HCT116 (cell line): ENCODE measurements around the gene PGBD5. TPM values are rescaled to one million over a fixed set of nuclear protein-coding genes. Genes with fewer than 3 reads are reported as not detected.

ENCODE experiments used
- ATAC-seq: fragments of 200-7000 bp; cut with Tn5 transposase; 2 replicates; pipeline ENCODE4 v1.9.1; 2020; ENCODE audit warnings: mild to moderate bottlenecking, moderate library complexity
- BruUV-seq: library from RNA; stranded (reverse); fragments of 400-500 nt; replicated peaks from 2 replicates; lab custom pipeline; 2021; lab: Mats Ljungman, UMichigan
- CTCF ChIA-PET: fragments of 300-600 bp; sonication (Branson Sonifier 250); formaldehyde crosslinking; loops from one replicate; lab custom pipeline; 2021; ENCODE audit warnings: antibody characterized with exemption; lab: Charles Lee
- POLR2A ChIA-PET: fragments of 300-600, 350-600 bp; sonication (Branson Sonifier 250); formaldehyde crosslinking; loops from one replicate; lab custom pipeline; 2021; ENCODE audit warnings: antibody characterized with exemption; lab: Charles Lee
- RAD21 ChIA-PET, 2 experiments: fragments of 300-600 bp; sonication (Branson Sonifier 250); formaldehyde crosslinking; loops; one replicate each; lab custom pipeline; 2023; ENCODE audit warnings: low total read pairs in 2 of 2; ENCODE audit not compliant: uncharacterized antibody in 2 of 2, unreplicated experiment in 2 of 2, low non-redundant PET in 1 of 2; lab: Charles Lee
- DNase-seq: peaks from one replicate; pipeline ENCODE4 v3.0.0-alpha.2; 2010; ENCODE audit warnings: low read depth, low spot score
- H2AFZ ChIP-seq: fragments of 200-600 bp; shearing (Covaris generic), sonication (generic); 2 replicates; pipeline ENCODE4 v1.6.1; 2017; ENCODE audit warnings: low read depth, mixed run types, mixed read lengths, antibody characterized with exemption, low read length; ENCODE audit not compliant: poor library complexity, severe bottlenecking
- H3K27ac ChIP-seq: 2 replicates; pipeline ENCODE4 v1.5.1; 2012; ENCODE audit warnings: low read depth, low read length
- H3K27me3 ChIP-seq: fragments of 200-600 bp; sonication (generic); 2 replicates; pipeline ENCODE4 v1.6.1; 2016; ENCODE audit warnings: mixed run types, low read length, mixed read lengths; ENCODE audit not compliant: insufficient read depth
- H3K36me3 ChIP-seq, 2 experiments: fragments of 200-500 bp in 1 of 2; fragments of 200-600 bp in 1 of 2; sonication (Bioruptor generic) in 1 of 2; sonication (generic) in 1 of 2; 2 replicates each; pipeline versions ENCODE4 v1.5.1 to v1.6.1; 2014 to 2016; ENCODE audit warnings: low read length in 2 of 2, inconsistent platforms in 1 of 2, mixed read lengths in 1 of 2, mixed run types in 1 of 2; ENCODE audit not compliant: insufficient read depth in 2 of 2, control insufficient read depth in 1 of 2
- H3K4me1 ChIP-seq, 2 experiments: fragments of 200-600 bp in 1 of 2; sonication (generic) in 1 of 2; 2 replicates each; pipeline versions ENCODE4 v1.5.1 to v1.6.1; 2012 to 2017; ENCODE audit warnings: low read length in 2 of 2, inconsistent platforms in 1 of 2, mild to moderate bottlenecking in 1 of 2, mixed read lengths in 1 of 2, mixed run types in 1 of 2, moderate library complexity in 1 of 2; ENCODE audit not compliant: insufficient read depth in 2 of 2, control insufficient read depth in 1 of 2
- H3K4me2 ChIP-seq: fragments of 200-600 bp; sonication (generic); 2 replicates; pipeline ENCODE4 v1.6.1; 2017; ENCODE audit warnings: mixed run types, low read length, mixed read lengths
- H3K4me3 ChIP-seq, 2 experiments: fragments of 200-600 bp in 1 of 2; sonication (generic) in 1 of 2; replicated peaks in 1 of 2; 2 replicates each; pipeline ENCODE4 v1.5.1; 2011 to 2016; ENCODE audit warnings: low read length in 2 of 2, control low read depth in 1 of 2, low read depth in 1 of 2, mild to moderate bottlenecking in 1 of 2, mixed read lengths in 1 of 2, mixed run types in 1 of 2
- H3K79me2 ChIP-seq: fragments of 200-600 bp; sonication (generic); 2 replicates; pipeline ENCODE4 v1.6.1; 2017; ENCODE audit warnings: mild to moderate bottlenecking, mixed run types, low read length, moderate library complexity, mixed read lengths; ENCODE audit not compliant: insufficient read depth
- H3K9ac ChIP-seq: fragments of 200-600 bp; sonication (generic); 2 replicates; pipeline ENCODE4 v1.6.1; 2016; ENCODE audit warnings: low read length, mixed read lengths
- H3K9me2 ChIP-seq: fragments of 200-600 bp; sonication (generic), shearing (Covaris generic); 2 replicates; pipeline ENCODE4 v1.6.1; 2017; ENCODE audit warnings: mixed run types, mild to moderate bottlenecking, moderate library complexity; ENCODE audit not compliant: insufficient read depth
- H3K9me3 ChIP-seq, 2 experiments: fragments of 200-500 bp in 1 of 2; fragments of 200-600 bp in 1 of 2; sonication (Bioruptor generic) in 1 of 2; sonication (generic) in 1 of 2; 2 replicates each; pipeline ENCODE4 v1.6.1; 2014 to 2017; ENCODE audit warnings: low read length in 2 of 2, mixed read lengths in 2 of 2, inconsistent platforms in 1 of 2, low read depth in 1 of 2, mild to moderate bottlenecking in 1 of 2, mixed run types in 1 of 2, moderate library complexity in 1 of 2; ENCODE audit not compliant: control insufficient read depth in 1 of 2, insufficient read depth in 1 of 2
- H4K20me1 ChIP-seq: fragments of 200-600 bp; sonication (generic), shearing (Covaris generic); 2 replicates; pipeline ENCODE4 v1.6.1; 2017; ENCODE audit warnings: mixed run types, mild to moderate bottlenecking, moderate library complexity; ENCODE audit not compliant: insufficient read depth
- CBX3 ChIP-seq: IDR thresholded peaks from 2 replicates; pipeline ENCODE4 v1.6.1; 2012; ENCODE audit warnings: low read depth
- CEBPB ChIP-seq: IDR thresholded peaks from 2 replicates; pipeline ENCODE4 v1.6.1; 2012; ENCODE audit warnings: low read depth
- ELF1 ChIP-seq: IDR thresholded peaks from 2 replicates; pipeline ENCODE4 v1.6.1; 2012; ENCODE audit warnings: low read depth, borderline replicate concordance
- EZH2 ChIP-seq: fragments of 200-600 bp; sonication (generic); IDR thresholded peaks from 2 replicates; pipeline ENCODE4 v1.6.1; 2017; ENCODE audit warnings: antibody characterized with exemption, mixed run types
- EZH2phosphoT487 ChIP-seq: fragments of 200-600 bp; IDR thresholded peaks from 2 replicates; pipeline ENCODE4 v1.6.1; 2018; ENCODE audit warnings: antibody characterized with exemption, borderline replicate concordance
- FOSL1 ChIP-seq: IDR thresholded peaks from 2 replicates; pipeline ENCODE4 v1.6.1; 2012; ENCODE audit warnings: low read depth
- JUND ChIP-seq: IDR thresholded peaks from 2 replicates; pipeline ENCODE4 v1.6.1; 2012
- MAX ChIP-seq: IDR thresholded peaks from 2 replicates; pipeline ENCODE4 v1.6.1; 2012
- POLR2A ChIP-seq: IDR thresholded peaks from 2 replicates; pipeline ENCODE4 v1.7.0; 2011; ENCODE audit warnings: borderline replicate concordance; ENCODE audit not compliant: insufficient read depth, insufficient read length; ENCODE audit errors: extremely low read depth
- POLR2AphosphoS5 ChIP-seq: IDR thresholded peaks from 2 replicates; pipeline ENCODE4 v1.6.1; 2011; ENCODE audit warnings: mild to moderate bottlenecking, low read depth, low read length, moderate library complexity
- RAD21 ChIP-seq: IDR thresholded peaks from 2 replicates; pipeline ENCODE4 v1.6.1; 2012; ENCODE audit warnings: low read depth, mild to moderate bottlenecking
- REST ChIP-seq: IDR thresholded peaks from 2 replicates; pipeline ENCODE4 v1.6.1; 2012; ENCODE audit warnings: low read depth
- SIN3A ChIP-seq: IDR thresholded peaks from 2 replicates; pipeline ENCODE4 v1.6.1; 2012; ENCODE audit warnings: low read depth
- SP1 ChIP-seq: IDR thresholded peaks from 2 replicates; pipeline ENCODE4 v1.6.1; 2012; ENCODE audit warnings: low read depth
- TCF7L2 ChIP-seq: IDR thresholded peaks from 2 replicates; pipeline ENCODE4 v1.7.0; 2011; ENCODE audit warnings: borderline replicate concordance, inconsistent platforms; ENCODE audit not compliant: insufficient read depth, insufficient read length; ENCODE audit errors: extremely low read depth
- ZBTB33 ChIP-seq: IDR thresholded peaks from 2 replicates; pipeline ENCODE4 v1.6.1; 2011; ENCODE audit warnings: mild to moderate bottlenecking, low read length, moderate library complexity; ENCODE audit not compliant: insufficient replicate concordance; ENCODE audit errors: extremely low read depth
- ZFX ChIP-seq: fragments of 450-650 bp; IDR thresholded peaks from 2 replicates; pipeline ENCODE4 v1.6.1; 2017
- intact Hi-C: fragments of 100-400 bp; cut with micrococcal nuclease; formaldehyde crosslinking; loops from 2 replicates; pipeline ENCODE4 v1.10.0; 2022
- total RNA-seq: library from RNA; stranded (reverse); gene quantifications from one replicate; pipeline ENCODE4 v1.2.1, GENCODE V29; 2021; ENCODE audit not compliant: unreplicated experiment

The PGBD5 gene
- total RNA-seq, 1 experiment from 2014 or later: 0.27 TPM

- CTCF ChIA-PET: no interaction called here
- no peak for ATAC-seq
- RAD21 ChIA-PET: no interaction called here
- no peak for DNase-seq
- no peak overlapping the region for H3K4me3 ChIP-seq
- BruUV-seq: no TSS peak
- H4K20me1 ChIP-seq: no peaks in the 10 kb centered on the region
- no peaks in the 10 kb centered on the region for H3K4me1 ChIP-seq
- no peak overlapping the region for H3K4me2 ChIP-seq
- no peak overlapping the region for H3K9ac ChIP-seq
- H3K9me2 ChIP-seq: no peaks in the 10 kb centered on the region
- H3K36me3 ChIP-seq: no peaks in the 10 kb centered on the region
- no peaks in the 10 kb centered on the region for H3K79me2 ChIP-seq
- intact Hi-C loops: no loop called here
- H3K27ac ChIP-seq: no peak overlapping the region
- H2AFZ ChIP-seq: no peak overlapping the region
- H3K27me3 ChIP-seq: no peaks in the 10 kb centered on the region; the same call in 1 of the 2 replicates
- POLR2A ChIA-PET: no interaction called here
- TF ChIP-seq POLR2A: no peak
- TF ChIP-seq JUND: no peak
- no peak for TF ChIP-seq RAD21
- H3K9me3 ChIP-seq: no peaks in the 10 kb centered on the region
Measured at GRCh38 chr1:230394134-230394533, 32.0 kb downstream of the PGBD5 start.

- no peaks in the 10 kb centered on the region for H3K4me1 ChIP-seq
- BruUV-seq: no TSS peak
- H3K9ac ChIP-seq: no peak overlapping the region
- no peak overlapping the region for H3K4me3 ChIP-seq
- H2AFZ ChIP-seq: no peak overlapping the region
- intact Hi-C loops: no loop called here
- no peaks in the 10 kb centered on the region for H4K20me1 ChIP-seq
- ChIA-PET RAD21 (interaction anchor here in 1 of 2 experiments (0.7 kb wide), 1 partner anchor 14 kb away, joined by 3 read pairs; no protein-coding TSS in a partner anchor), CTCF (no interaction called here), POLR2A (no interaction called here)
- no peaks in the 10 kb centered on the region for H3K9me3 ChIP-seq
- H3K36me3 ChIP-seq: no peaks in the 10 kb centered on the region
- H3K79me2 ChIP-seq: no peaks in the 10 kb centered on the region
- H3K4me2 ChIP-seq: no peak overlapping the region
- no peak overlapping the region for H3K27ac ChIP-seq
- ATAC-seq (no peak), DNase-seq (no peak)
- H3K9me2 ChIP-seq: no peaks in the 10 kb centered on the region
- no peaks in the 10 kb centered on the region; the same call in 1 of the 2 replicates for H3K27me3 ChIP-seq
- TF ChIP-seq FOSL1 (no peak), TCF7L2 (no peak), SIN3A (no peak), RAD21 (no peak), EZH2phosphoT487 (no peak), CBX3 (no peak), ELF1 (no peak), POLR2AphosphoS5 (no peak), JUND (no peak), POLR2A (no peak), ZFX (no peak), SP1 (no peak), EZH2 (no peak), MAX (no peak), REST (no peak), ZBTB33 (no peak), CEBPB (no peak)
Measured at GRCh38 chr1:230393722-230394121, 32.4 kb downstream of the PGBD5 start.
